HFF-Myc (cell line): ENCODE results near the gene CPSF3.

Experiments used
- DNase-seq: peaks from one replicate; pipeline ENCODE4 v3.0.0-alpha.2; 2011; ENCODE audit warnings: low read depth; ENCODE audit errors: extremely low read depth
- H3K4me3 ChIP-seq: replicated peaks from 2 replicates; pipeline ENCODE4 v1.5.1; 2011; ENCODE audit warnings: low read depth, mild to moderate bottlenecking, control low read depth, low read length
- CTCF ChIP-seq: IDR thresholded peaks from 2 replicates; pipeline ENCODE4 v1.5.1; 2012; ENCODE audit warnings: mild to moderate bottlenecking, low read depth, low read length, control low read depth; ENCODE audit errors: missing control alignments

The CPSF3 gene

GRCh38 chr2:9428965-9429577 is 5.6 kb downstream of the CPSF3 start:
- no peak overlapping the region for H3K4me3 ChIP-seq
- DNase-seq: no peak
- TF ChIP-seq CTCF: no peak

- TF ChIP-seq CTCF: no peak
- H3K4me3 ChIP-seq: no peak overlapping the region
Observed at GRCh38 chr2:9430316-9431293, 7.2 kb downstream of the CPSF3 start.

DNA sequence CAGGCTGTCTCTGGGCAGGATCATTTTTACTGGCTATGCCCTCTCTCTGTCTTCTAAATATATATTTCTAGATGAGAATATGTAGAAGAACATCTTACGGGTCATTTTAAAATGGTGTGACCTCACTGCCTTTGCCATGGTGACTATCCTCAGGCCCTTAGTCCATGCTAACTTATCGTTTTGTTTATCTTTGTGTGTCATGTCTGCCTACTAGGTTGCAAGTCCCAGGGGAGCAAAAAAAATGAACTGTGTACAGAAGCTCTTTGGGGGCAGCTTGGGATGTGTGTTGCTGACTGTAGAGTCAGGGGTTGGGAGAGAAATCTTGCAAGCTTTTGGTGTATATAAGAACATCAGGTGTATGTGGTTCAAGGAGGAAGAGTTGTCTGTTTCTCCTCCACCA is 11.0 kb downstream of the CPSF3 start:
- no peak for TF ChIP-seq CTCF
- DNase-seq: no peak
- no peak overlapping the region for H3K4me3 ChIP-seq

More at GRCh38 chr2:9430316-9431293, 7.2 kb downstream of the CPSF3 start:
- DNase-seq: no peak

DNA sequence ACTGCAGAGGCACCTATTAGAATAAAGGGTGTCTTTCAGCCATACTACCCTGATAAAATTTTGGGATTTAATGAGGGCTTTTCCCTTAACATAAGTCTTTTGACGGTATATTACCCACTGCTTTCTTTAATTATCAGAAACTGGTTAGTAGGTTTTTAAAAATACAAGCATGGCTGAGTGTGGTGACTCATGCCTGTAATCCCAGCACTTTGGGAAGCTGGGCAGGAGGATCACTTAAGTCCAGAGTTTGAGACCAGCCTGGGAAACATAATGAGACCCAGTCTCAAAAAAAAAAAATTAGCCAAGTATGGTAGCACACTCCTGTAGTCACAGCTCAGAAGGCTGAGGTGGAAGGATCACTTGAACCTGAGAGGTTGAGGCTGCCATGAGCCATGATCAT is 16.1 kb downstream of the CPSF3 start:
- no peak for TF ChIP-seq CTCF
- H3K4me3 ChIP-seq: no peak overlapping the region
- no peak for DNase-seq

DNA sequence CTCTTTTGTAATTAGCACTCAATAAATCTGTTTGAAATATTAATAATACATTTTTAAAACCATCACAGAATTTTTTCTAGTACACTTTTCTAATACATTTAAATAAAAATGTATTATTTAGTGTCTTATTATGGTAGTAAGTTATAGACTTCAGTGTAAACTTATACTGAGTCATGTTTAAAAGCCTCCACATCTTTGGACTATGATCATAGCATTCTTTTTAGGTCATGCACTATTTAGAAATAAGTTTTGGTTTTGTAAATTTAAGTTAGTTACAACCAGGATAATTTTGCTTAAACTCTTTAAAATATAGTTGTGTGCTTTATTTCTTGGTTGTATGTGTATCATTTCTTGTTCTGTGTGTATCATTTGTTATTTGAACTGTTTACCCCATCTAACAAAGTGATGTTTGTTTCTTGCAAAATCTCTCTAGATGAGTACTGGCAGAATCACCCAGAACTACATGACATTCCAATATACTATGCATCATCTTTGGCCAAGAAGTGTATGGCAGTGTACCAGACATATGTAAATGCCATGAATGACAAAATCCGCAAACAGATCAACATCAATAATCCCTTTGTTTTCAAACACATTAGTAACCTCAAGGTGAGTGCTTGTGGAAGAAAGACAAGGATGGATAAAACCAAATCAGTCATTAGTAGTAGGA is 16.7 kb downstream of the CPSF3 start:
- TF ChIP-seq CTCF: no peak
- DNase-seq: no peak
- H3K4me3 ChIP-seq: no peak overlapping the region

DNA sequence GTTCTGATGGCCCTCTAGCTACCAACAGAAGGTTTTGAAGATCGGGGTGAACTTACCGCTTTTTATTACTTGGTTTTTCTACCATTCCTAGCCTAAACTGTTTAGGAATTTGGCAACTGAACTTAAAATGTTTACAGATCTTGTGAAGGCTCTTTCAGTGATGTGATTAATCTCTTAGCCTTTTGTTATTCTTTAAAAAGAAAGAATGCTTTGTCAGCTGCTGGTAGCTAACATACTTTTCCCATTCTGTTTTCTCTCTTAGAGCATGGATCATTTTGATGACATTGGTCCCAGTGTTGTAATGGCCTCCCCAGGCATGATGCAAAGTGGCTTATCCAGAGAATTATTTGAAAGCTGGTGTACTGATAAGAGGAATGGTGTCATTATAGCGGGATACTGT is 18.1 kb downstream of the CPSF3 start:
- H3K4me3 ChIP-seq: no peak overlapping the region
- no peak for TF ChIP-seq CTCF
- no peak for DNase-seq
